Lower leg skin (tissue), 4 donors: ENCODE data around the gene HMGN3. TPM values are rescaled to one million over a fixed set of nuclear protein-coding genes. Genes with fewer than 3 reads are reported as not detected.

ENCODE experiments used
- DNase-seq, 2 donors: peaks; one replicate each; pipeline ENCODE4 v3.0.0-alpha.2; 2019; ENCODE audit warnings: low spot score in 2 of 2
- H3K4me3 ChIP-seq: fragments of 200-600 bp; sonication (generic); 2 replicates; pipeline ENCODE4 v1.5.1; 2017; ENCODE audit warnings: mild to moderate bottlenecking, low read depth; ENCODE audit not compliant: poor library complexity, severe bottlenecking
- POLR2A ChIP-seq, 2 donors: fragments of 450-650 bp; IDR thresholded peaks; one replicate each; pipeline ENCODE4 v1.6.1; 2016 to 2017; ENCODE audit warnings: antibody characterized with exemption in 2 of 2, mild to moderate bottlenecking in 1 of 2, moderate library complexity in 1 of 2
- WGBS, 2 donors: methylation state at CpG; one replicate each; pipeline ENCODE4 v1.1.5; 2018; 5-methylcytosine and 5-hydroxymethylcytosine counted together
- intact Hi-C: fragments of 100-400 bp; cut with DNase I; formaldehyde crosslinking; loops from one replicate; pipeline ENCODE4 v1.15.0; 2023; ENCODE audit warnings: low total_unique reads
- total RNA-seq, 4 donors: library from RNA; depleted of rRNA; stranded (reverse); fragments of >200 nt; gene quantifications; one replicate each; pipeline ENCODE4 v1.1.0, GENCODE V29; 2016
- TF ChIP-seq, protein P1 (sequence below), 3 donors: fragments of 450-650 bp; IDR thresholded peaks; one replicate each; pipeline ENCODE4 v1.5.1; 2016; ENCODE audit warnings: antibody characterized with exemption in 3 of 3, mild to moderate bottlenecking in 3 of 3, moderate library complexity in 2 of 3

Gene HMGN3
- total RNA-seq, 4 donors from 2014 or later, result 10.8 to 38.3 (median 21.4) TPM

DNA sequence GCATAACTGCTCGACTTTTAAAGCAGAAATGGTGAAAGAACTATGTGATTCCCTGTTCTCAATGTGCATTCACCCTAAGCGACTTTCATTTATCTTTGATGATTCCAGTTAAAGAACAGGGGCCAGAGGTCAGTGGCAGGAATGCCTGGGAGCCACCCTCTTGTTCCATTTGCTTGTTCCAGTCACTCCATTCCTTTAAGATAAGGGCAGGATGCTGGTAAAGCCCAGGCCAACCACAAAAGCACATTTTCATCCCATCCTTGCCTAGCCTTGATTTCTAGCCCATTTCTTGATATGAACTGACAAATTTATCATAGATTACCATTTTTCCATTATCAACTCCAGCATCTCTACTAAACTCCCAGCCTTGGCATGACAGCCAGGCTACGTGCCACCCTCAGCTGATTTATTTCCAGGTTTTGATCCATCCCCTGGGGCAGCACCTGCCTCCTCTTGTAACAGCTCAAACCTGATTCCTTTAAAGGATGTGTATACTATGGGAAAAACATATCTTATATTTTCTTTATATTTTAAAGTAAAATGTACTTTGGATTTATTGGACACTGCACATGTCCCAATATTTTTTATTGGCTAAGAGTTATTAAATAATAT lies 19.2 kb downstream of the HMGN3 start:
- TF ChIP-seq, protein P1, sequence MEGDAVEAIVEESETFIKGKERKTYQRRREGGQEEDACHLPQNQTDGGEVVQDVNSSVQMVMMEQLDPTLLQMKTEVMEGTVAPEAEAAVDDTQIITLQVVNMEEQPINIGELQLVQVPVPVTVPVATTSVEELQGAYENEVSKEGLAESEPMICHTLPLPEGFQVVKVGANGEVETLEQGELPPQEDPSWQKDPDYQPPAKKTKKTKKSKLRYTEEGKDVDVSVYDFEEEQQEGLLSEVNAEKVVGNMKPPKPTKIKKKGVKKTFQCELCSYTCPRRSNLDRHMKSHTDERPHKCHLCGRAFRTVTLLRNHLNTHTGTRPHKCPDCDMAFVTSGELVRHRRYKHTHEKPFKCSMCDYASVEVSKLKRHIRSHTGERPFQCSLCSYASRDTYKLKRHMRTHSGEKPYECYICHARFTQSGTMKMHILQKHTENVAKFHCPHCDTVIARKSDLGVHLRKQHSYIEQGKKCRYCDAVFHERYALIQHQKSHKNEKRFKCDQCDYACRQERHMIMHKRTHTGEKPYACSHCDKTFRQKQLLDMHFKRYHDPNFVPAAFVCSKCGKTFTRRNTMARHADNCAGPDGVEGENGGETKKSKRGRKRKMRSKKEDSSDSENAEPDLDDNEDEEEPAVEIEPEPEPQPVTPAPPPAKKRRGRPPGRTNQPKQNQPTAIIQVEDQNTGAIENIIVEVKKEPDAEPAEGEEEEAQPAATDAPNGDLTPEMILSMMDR (IDR thresholded peaks at IDR 0.05), result no peak
- no peak for TF ChIP-seq POLR2A (IDR thresholded peaks at IDR 0.05)
- no peak for DNase-seq
- WGBS, 2 donors, result 54 to 55% methylated on average over 3 of the region's 3 CpGs
- H3K4me3 ChIP-seq, result no peak overlapping the region
- intact Hi-C loops, result no loop called here

DNA sequence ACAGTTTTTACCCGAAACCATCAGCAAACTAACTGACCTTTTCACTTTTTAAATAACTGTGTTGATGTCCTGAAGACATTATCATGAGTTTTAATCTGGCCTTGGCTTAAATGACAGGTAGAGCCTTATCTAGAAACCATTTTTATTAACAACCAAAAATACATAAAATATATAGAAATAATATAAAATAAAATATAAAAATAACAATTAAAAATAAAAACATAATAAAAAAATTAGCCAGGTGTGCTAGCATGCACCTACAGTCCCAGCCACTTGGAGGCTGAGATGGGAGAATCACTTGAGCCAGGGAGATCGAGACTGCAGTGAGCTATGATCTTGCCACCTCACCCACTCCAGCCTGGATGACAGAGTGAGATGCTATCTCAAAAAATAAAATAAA lies 21.6 kb downstream of the HMGN3 start:
- DNase-seq, result no peak
- H3K4me3 ChIP-seq, result no peak overlapping the region
- TF ChIP-seq, protein P1 (IDR thresholded peaks at IDR 0.05), result no peak
- TF ChIP-seq POLR2A (IDR thresholded peaks at IDR 0.05), result no peak
- 92 to 95% methylated on average over 2 of the region's 2 CpGs for WGBS, 2 donors
- intact Hi-C loops, result loop anchor here (5.0 kb wide), 1 partner anchor 1489 kb away; no protein-coding TSS in a partner anchor

DNA sequence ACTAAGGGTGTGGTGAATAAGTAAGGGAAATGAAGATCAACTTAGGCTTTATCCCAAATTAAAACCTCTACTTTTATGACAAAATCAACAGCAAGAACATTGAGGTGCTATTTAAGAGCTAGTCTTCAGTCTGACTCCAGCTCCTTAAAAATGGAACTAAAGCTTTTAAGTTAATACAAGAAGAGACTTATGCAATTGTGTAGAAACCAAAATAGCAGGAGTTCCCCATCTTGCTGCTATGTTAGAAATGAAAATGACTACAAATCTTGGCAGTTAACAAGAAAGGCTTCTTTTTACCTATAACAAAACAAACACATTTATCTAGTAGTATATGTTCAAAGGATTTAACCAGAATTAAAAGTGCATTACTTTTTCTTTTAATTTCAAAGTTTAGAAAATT lies 25.7 kb downstream of the HMGN3 start:
- DNase-seq, result no peak
- intact Hi-C loops, result no loop called here
- TF ChIP-seq, protein P1 (IDR thresholded peaks at IDR 0.05), result no peak
- TF ChIP-seq POLR2A (IDR thresholded peaks at IDR 0.05), result no peak
- no peak overlapping the region for H3K4me3 ChIP-seq

DNA sequence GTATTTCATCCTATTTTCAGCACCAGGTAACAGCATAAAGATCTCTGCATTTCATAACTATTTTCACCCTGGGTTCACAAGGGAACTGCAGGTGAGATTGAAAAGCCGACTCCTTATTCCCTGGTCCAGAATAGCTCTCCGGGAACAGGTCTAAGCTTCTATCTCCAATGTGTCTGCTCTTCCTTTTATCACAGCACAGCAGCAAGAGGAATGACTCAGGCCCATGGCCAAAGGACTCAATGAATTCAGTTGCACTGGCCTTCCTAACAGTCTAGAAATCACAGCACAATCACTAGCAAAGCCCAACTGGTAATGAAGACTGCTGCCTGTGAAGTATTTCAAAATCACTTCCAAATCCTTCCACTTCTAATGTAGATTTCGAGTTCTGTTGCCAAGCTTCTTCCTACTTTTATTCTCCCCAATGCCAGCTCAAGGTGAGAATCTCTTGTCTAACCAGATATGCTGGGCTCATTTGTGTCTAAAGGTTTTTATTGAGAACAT lies 30.7 kb downstream of the HMGN3 start:
- TF ChIP-seq, protein P1 (IDR thresholded peaks at IDR 0.05), result no peak
- no peak for TF ChIP-seq POLR2A (IDR thresholded peaks at IDR 0.05)
- no peak overlapping the region for H3K4me3 ChIP-seq
- WGBS, 2 donors, result 77 to 83% methylated on average over 3 of the region's 3 CpGs
- intact Hi-C loops, result no loop called here
- DNase-seq, result no peak

DNA sequence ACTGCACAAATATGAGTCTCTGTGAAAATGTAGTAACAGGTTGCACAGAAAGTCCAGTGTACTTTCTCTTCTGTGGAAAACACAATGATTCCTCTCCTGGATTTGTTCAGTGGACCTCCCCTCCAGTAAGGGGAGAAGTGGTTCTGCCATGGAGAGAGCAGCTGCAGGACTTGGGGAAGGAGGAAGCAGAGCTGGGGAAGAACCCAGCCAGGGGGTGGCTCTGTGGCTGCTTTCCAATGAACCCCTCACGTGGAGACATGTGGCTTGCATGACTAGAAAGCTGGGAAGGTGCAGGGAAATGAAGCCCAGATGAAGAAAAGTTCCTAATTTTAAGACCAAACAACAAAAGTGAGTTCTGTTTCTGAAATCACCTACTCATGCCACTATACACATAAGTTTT lies 31.9 kb downstream of the HMGN3 start:
- DNase-seq, result no peak
- intact Hi-C loops, result no loop called here
- WGBS, 2 donors, result 44 to 61% methylated on average over 1 of the region's 1 CpG
- TF ChIP-seq, protein P1 (IDR thresholded peaks at IDR 0.05), result no peak
- TF ChIP-seq POLR2A (IDR thresholded peaks at IDR 0.05), result no peak
- H3K4me3 ChIP-seq, result no peak overlapping the region

DNA sequence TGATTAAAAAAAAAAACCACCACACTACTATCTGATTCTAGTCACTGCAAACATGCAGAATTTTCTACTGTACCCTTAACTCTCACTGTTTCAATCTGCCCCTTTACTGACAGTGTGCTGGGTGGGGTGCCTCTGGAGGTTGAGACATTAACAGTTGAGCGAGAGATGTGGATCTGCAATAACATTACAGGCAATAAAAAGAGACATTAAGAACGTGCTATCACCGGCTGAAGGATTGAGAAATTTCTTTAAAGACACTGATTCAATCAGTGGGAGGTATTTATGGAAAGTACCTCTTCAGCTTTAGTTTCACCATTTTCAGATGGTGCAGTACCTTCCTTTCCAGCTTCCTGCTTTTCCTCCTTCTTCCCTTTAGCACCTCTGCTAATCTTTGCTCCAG lies 32.5 kb downstream of the HMGN3 start:
- no peak for DNase-seq
- TF ChIP-seq, protein P1 (IDR thresholded peaks at IDR 0.05), result no peak
- TF ChIP-seq POLR2A (IDR thresholded peaks at IDR 0.05), result no peak
- intact Hi-C loops, result no loop called here
- 56 to 63% methylated on average over 3 of the region's 3 CpGs for WGBS, 2 donors
- H3K4me3 ChIP-seq, result no peak overlapping the region
